Activated CD4-positive, alpha-beta T cell treated with anti-CD3 and anti-CD28 coated beads, Interleukin-2, amount 10 ng/mL, durations not matched to agents 24 days and 14 days (primary cell): ENCODE results near the gene SMPD4. TPM values are rescaled to one million over a fixed set of nuclear protein-coding genes. Genes with fewer than 3 reads are reported as not detected.
A peak's percentile ranks its signal among the peaks of the same experiment; 100 is the strongest.
"Not testable (repeated sequence)": the region's sequence is repeated elsewhere in the genome, so short reads cannot be mapped to it uniquely, and the experiment has no call there.

ENCODE experiments used
- DNase-seq: peaks from one replicate; pipeline ENCODE4 v3.0.0; 2022
- H3K27ac Mint-ChIP-seq: one replicate; pipeline ENCODE4 v1.8.0; 2022; ENCODE audit warnings: mild to moderate bottlenecking, mixed read lengths
- H3K27me3 Mint-ChIP-seq: one replicate; pipeline ENCODE4 v1.8.0; 2022; ENCODE audit warnings: mixed read lengths
- H3K36me3 Mint-ChIP-seq: one replicate; pipeline ENCODE4 v1.8.0; 2022; ENCODE audit warnings: low read depth, mild to moderate bottlenecking, mixed read lengths
- H3K4me1 Mint-ChIP-seq: one replicate; pipeline ENCODE4 v1.8.0; 2021; ENCODE audit warnings: mixed read lengths
- H3K4me3 Mint-ChIP-seq: one replicate; pipeline ENCODE4 v1.8.0; 2022; ENCODE audit warnings: mild to moderate bottlenecking, moderate library complexity, mixed read lengths
- H3K9me3 Mint-ChIP-seq: one replicate; pipeline ENCODE4 v1.8.0; 2021; ENCODE audit warnings: mixed read lengths
- intact Hi-C: fragments of 100-400 bp; cut with micrococcal nuclease; formaldehyde crosslinking; loops from one replicate; pipeline ENCODE4 v1.15.1; 2023
- total RNA-seq: library from RNA; stranded (reverse); gene quantifications from 2 replicates; pipeline ENCODE4 v1.2.3, GENCODE V29; 2022

Gene SMPD4
- total RNA-seq, 1 donor from 2014 or later, result 86.0 TPM

GRCh38 chr2:130196052-130196451, 14.7 kb upstream of the SMPD4 start:
- H3K9me3 Mint-ChIP-seq, H3K4me3 Mint-ChIP-seq, DNase-seq, intact Hi-C loops, H3K27ac Mint-ChIP-seq, H3K27me3 Mint-ChIP-seq, H3K36me3 Mint-ChIP-seq, H3K4me1 Mint-ChIP-seq: not testable (repeated sequence)

DNA sequence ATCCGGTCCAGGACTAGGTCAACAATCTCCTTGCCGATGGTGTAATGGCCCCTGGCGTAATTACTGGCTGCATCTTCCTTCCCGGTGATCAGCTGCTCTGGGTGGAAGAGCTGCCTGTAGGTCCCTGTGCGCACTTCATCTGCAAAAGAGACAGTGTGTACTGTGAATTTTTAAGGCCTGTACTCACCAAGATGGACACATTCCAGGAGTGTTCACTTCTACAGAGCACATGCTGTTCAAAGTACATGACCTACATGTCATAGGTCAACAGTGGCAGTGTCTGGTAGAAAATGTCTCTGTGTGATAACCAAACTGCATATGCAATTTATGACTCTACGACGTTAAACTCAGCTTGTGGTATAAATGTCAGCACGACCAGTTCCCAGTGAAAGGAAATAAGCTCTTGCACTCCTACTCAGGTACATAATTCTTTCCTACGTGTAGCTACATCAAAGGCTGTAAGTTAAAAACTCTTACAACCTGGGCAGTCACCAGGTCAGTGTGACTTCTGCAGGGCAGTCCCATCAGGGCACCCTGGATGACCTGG, 13.8 kb upstream of the SMPD4 start:
- peaks cover 12% of the 10 kb centered on the region for H3K36me3 Mint-ChIP-seq
- H3K9me3 Mint-ChIP-seq, H3K27ac Mint-ChIP-seq, intact Hi-C loops, DNase-seq, H3K27me3 Mint-ChIP-seq, H3K4me1 Mint-ChIP-seq, H3K4me3 Mint-ChIP-seq: not testable (repeated sequence)

DNA sequence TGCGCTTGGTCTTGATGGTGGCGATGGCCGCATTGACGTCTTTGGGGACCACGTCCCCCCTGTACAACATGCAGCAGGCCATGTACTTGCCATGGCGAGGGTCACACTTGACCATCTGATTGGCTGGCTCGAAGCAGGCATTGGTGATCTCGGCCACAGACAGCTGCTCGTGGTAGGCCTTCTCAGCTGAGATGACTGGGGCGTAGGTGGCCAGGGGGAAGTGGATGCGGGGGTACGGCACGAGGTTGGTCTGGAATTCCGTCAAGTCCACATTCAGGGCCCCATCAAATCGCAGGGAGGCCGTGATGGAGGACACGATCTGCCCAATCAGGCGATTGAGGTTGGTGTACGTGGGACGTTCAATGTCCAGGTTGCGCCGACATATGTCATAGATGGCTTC, 12.4 kb upstream of the SMPD4 start:
- H3K4me3 Mint-ChIP-seq, H3K4me1 Mint-ChIP-seq, DNase-seq, H3K9me3 Mint-ChIP-seq, H3K27me3 Mint-ChIP-seq, intact Hi-C loops, H3K27ac Mint-ChIP-seq: not testable (repeated sequence)
- peaks cover 15% of the 10 kb centered on the region for H3K36me3 Mint-ChIP-seq

DNA sequence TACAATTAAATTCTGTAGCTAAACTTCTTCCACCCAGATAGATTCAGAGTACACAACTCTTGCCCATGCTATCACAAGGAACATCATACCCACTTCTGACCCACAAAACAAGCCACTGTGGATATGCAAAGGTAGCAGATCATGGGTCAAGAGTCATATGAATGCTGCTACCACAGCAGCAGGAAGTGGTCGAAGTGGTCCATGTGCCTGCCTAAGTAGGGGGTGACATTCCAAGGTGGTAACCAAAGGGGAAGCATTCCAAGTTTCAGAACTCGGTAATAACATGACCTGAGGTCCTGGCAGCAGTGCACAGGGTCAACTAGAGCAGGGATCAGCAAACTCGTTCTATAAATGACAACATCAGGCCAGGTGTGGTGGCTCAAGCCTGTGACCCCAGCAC, 11.0 kb upstream of the SMPD4 start:
- H3K27ac Mint-ChIP-seq, H3K27me3 Mint-ChIP-seq, intact Hi-C loops, H3K9me3 Mint-ChIP-seq, DNase-seq, H3K4me3 Mint-ChIP-seq, H3K4me1 Mint-ChIP-seq: not testable (repeated sequence)
- H3K36me3 Mint-ChIP-seq, result peaks cover 18% of the 10 kb centered on the region

GRCh38 chr2:130191319-130191718, 9.9 kb upstream of the SMPD4 start:
- H3K27me3 Mint-ChIP-seq, DNase-seq, H3K9me3 Mint-ChIP-seq, H3K27ac Mint-ChIP-seq, H3K4me3 Mint-ChIP-seq, H3K4me1 Mint-ChIP-seq, intact Hi-C loops: not testable (repeated sequence)
- peaks cover 21% of the 10 kb centered on the region for H3K36me3 Mint-ChIP-seq

DNA sequence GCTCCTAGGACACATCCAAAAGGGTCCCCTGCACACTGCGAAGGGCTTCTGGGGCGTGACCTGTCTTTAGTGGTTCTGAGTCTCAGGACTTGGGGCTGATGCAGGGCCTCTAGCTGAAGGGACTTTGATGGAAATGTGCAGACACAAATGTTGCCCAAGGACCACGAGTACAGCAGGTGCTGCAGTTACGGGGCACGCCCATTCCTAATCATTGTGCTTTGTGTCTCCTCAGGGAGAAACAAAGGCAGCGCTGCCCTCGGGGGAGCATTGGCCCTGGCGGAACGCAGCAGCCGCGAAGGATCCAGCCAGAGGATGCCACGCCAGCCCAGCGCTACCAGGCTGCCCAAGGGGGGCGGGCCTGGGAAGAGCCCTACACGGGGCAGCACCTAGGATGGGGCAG, 8.8 kb upstream of the SMPD4 start:
- DNase-seq, result no peak
- intact Hi-C loops, result no loop called here
- Mint-ChIP-seq H3K4me1 (peaks cover 6% of the 10 kb centered on the region), H3K27ac (no peak overlapping the region), H3K9me3 (no peaks in the 10 kb centered on the region), H3K4me3 (no peak overlapping the region), H3K27me3 (no peaks in the 10 kb centered on the region), H3K36me3 (peaks cover 26% of the 10 kb centered on the region)

GRCh38 chr2:130188958-130189357, 7.6 kb upstream of the SMPD4 start:
- DNase-seq, intact Hi-C loops, H3K4me1 Mint-ChIP-seq: not testable (repeated sequence)

DNA sequence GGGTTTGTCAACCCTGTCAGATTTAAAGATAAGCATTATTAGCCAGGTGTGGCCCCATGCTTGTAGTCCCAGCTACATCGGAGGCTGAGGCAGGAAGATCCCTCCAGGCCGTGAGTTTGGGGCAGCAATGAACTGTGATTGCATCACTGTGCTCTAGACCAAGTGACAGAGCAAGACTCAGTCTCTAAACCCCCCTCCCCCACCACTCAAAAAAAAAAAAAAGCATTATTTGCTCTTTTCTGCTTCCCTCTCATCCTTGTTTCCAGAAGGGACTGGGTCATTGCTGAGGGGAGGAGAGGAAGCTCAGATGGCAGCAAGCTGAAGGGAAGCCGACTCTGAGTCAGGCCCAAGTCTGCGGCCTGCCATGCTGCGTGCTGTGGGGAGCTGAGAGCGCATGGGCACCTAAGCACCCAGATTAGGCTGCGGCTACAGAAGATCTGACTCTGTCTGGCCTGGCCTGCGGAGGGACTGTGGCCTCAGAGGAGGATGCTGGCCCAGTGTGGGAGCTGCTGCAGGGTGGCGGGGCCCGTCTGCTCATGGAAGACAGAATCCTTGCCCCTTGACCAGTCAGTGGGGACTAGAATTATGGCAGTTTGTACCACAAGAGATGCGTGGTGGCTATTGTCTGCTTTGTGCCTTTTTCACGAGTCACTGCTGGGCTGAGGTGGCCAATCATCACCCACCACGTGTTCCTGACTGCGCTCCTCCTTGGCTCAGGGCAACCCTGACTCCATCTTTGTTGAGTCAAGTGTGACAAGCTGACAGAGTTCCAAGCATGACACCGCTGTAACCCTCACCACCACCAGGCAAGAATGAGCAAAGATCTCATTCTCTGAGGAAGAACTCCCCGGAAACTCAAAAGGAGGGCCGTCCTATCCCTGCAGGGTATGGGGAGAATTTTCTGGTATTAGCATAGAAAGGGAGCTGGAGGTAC, 6.7 kb upstream of the SMPD4 start:
- peaks cover 32% of the 10 kb centered on the region for H3K36me3 Mint-ChIP-seq
- H3K4me1 Mint-ChIP-seq, DNase-seq, H3K27me3 Mint-ChIP-seq, H3K9me3 Mint-ChIP-seq, H3K4me3 Mint-ChIP-seq, intact Hi-C loops: not testable (repeated sequence)
- H3K27ac Mint-ChIP-seq, result peak overlapping the region; percentile 41

More at GRCh38 chr2:130188958-130189357, 7.6 kb upstream of the SMPD4 start:
- H3K9me3 Mint-ChIP-seq, H3K4me3 Mint-ChIP-seq, H3K27me3 Mint-ChIP-seq, H3K27ac Mint-ChIP-seq: not testable (repeated sequence)
- peaks cover 28% of the 10 kb centered on the region for H3K36me3 Mint-ChIP-seq

- Mint-ChIP-seq H3K4me1 (peaks cover 9% of the 10 kb centered on the region), H3K27me3 (no peaks in the 10 kb centered on the region), H3K9me3 (no peaks in the 10 kb centered on the region), H3K4me3 (no peak overlapping the region), H3K27ac (no peak overlapping the region), H3K36me3 (peaks cover 29% of the 10 kb centered on the region)
- no peak for DNase-seq
- intact Hi-C loops, result no loop called here
These were observed 5.9 kb upstream of the SMPD4 start for GRCh38 chr2:130187268-130187667.

GRCh38 chr2:130186391-130186790, 5.0 kb upstream of the SMPD4 start:
- no peak overlapping the region for H3K4me3 Mint-ChIP-seq
- peaks cover 26% of the 10 kb centered on the region for H3K36me3 Mint-ChIP-seq

GRCh38 chr2:130185896-130186295, 4.5 kb upstream of the SMPD4 start:
- Mint-ChIP-seq H3K9me3 (no peaks in the 10 kb centered on the region), H3K36me3 (peaks cover 22% of the 10 kb centered on the region), H3K4me3 (no peak overlapping the region), H3K27me3 (no peaks in the 10 kb centered on the region), H3K27ac (peak overlapping the region; percentile 48), H3K4me1 (peaks cover 7% of the 10 kb centered on the region)
- intact Hi-C loops, result no loop called here
- DNase-seq, result no peak

More at GRCh38 chr2:130186391-130186790, 5.0 kb upstream of the SMPD4 start:
- Mint-ChIP-seq H3K27me3 (no peaks in the 10 kb centered on the region), H3K9me3 (no peaks in the 10 kb centered on the region), H3K27ac (peak overlapping the region; percentile 48), H3K4me1 (peaks cover 9% of the 10 kb centered on the region)
- DNase-seq, result no peak
- intact Hi-C loops, result no loop called here

DNA sequence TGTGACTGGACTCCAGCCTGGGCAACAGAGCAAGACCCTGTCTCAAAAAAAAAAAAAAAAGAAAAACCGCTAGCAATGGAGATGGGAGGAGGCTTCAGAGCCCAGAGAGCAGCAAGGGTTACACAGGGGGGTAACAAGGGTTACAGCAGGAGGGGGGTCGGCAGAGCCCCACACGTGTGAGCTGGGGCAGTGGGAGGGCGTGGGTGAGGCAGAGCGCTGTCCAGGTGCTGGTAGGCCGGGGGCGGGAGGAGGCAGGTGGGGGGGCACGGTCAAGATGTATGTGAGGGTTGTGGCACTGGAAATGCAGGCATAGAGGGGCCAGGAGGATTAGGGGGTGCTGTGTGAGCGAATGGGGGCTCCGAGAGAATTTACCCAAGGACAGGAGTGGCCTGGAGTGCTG, 4.0 kb upstream of the SMPD4 start:
- no peaks in the 10 kb centered on the region for H3K27me3 Mint-ChIP-seq
- H3K4me1 Mint-ChIP-seq, result peaks cover 7% of the 10 kb centered on the region
- no peak overlapping the region for H3K4me3 Mint-ChIP-seq
- DNase-seq, result no peak
- H3K36me3 Mint-ChIP-seq, result peaks cover 20% of the 10 kb centered on the region
- H3K27ac Mint-ChIP-seq, result peak overlapping the region; percentile 58
- intact Hi-C loops, result no loop called here
- H3K9me3 Mint-ChIP-seq, result no peaks in the 10 kb centered on the region

GRCh38 chr2:130183512-130184373, 2.3 kb upstream of the SMPD4 start:
- Mint-ChIP-seq H3K4me1 (peaks cover 7% of the 10 kb centered on the region), H3K27ac (peak overlapping the region; percentile 83), H3K27me3 (no peaks in the 10 kb centered on the region), H3K4me3 (peak overlapping the region; percentile 85), H3K36me3 (peaks cover 18% of the 10 kb centered on the region), H3K9me3 (no peaks in the 10 kb centered on the region)
- DNase-seq, result no peak
- intact Hi-C loops, result loop anchor here (2.0 to 5.0 kb wide), 2 partner anchors 149 to 1309 kb away; partner anchors contain the start of gene MZT2A
